GM19372 (cell line): Measurements from ENCODE around the gene CAV1.
A peak's percentile ranks its signal among the peaks of the same experiment; 100 is the strongest.

Source experiments
- ATAC-seq: cut with Tn5 transposase; IDR thresholded peaks from one replicate; pipeline ENCODE4 v1.9.1; 2021; ENCODE audit warnings: mild to moderate bottlenecking, low read depth, moderate library complexity; ENCODE audit not compliant: unreplicated experiment

The CAV1 gene

DNA sequence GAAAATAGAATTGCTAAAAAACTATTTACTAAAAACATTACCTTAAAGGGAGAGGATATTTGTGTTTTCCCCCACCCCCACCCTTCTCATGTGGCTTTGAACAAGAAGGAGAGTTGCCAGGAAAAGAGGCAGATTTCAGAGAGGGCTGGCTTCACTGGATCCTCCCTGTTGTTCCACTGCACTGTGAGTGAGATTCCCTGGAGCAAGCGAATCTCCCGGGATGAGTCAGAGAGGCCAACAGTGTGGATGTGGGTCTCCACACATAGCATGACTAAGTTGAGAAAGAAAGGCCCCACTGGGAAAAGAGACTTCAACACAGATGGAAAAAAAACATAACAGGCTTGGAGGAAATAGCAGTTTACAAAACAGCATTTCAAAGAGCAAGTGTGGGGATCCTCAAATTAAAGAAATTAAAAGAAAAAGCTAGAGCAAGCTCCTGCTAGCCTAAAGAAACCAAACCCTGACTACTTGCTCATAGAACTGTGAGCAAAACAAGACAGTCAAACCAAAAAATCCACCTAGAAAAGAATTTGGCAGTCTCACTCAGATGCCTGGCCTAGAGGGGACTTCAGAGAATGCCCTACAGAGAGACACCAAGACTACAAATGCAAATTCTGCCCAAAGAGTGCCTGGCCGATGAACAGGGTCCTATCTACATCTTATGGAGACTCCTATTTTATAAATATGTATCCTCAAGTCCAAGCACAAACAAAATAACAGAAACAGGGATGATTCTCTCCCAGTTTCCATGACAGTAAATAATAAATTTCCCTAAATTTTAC is 3.4 kb downstream of the CAV1 start:
- no peak for ATAC-seq

DNA sequence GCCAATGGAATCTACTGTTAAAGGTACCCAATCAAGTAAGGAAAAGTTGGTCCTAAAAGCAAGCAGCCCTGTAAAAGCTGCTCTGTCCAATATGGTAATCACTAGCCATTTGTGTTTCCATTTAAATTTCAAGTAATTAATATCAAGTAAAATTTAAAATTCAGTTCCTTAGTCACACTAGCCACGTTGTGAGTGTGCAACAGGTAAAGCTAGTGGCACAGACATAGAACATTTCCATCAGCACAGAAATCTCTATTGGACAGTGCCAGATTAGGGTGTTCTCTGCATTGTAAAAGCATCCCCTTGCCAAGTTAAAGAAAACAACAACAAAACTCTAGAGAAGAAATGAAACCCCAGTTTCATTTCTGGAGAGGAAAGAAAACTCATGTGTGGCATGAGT is 4.4 kb downstream of the CAV1 start:
- no peak for ATAC-seq

DNA sequence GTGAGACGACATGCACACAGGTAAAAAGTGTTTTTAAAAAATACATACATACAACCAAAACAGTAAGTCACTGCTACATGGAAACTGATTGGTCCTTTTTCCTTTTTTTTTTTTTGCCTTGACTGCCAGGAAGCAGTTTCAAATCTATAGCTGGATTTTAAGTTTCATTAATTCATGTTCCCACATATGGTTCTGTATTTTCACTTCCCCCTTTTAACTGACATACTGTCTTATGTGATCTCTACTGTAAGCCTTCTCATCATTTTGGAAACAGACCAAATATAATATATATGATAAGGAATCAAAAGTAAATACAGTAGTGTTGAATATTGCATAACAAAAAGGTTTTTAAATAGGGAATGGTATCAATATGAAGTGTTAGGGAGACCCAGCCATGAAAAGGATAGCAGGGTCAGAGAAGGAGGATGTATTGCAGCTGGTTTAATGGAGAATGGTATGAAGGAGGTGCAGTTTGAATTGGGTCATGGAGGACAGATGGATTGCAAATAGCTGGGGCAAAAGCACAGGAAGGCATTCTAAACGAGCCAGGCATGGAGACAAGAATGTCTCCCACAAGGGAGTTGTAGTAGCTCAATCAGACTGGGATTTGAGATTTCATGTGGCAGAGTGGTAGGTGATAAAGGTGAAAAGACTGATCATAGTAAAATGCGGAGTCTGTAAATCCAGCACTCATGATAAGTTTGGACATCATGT is 5.4 kb downstream of the CAV1 start:
- ATAC-seq = no peak

DNA sequence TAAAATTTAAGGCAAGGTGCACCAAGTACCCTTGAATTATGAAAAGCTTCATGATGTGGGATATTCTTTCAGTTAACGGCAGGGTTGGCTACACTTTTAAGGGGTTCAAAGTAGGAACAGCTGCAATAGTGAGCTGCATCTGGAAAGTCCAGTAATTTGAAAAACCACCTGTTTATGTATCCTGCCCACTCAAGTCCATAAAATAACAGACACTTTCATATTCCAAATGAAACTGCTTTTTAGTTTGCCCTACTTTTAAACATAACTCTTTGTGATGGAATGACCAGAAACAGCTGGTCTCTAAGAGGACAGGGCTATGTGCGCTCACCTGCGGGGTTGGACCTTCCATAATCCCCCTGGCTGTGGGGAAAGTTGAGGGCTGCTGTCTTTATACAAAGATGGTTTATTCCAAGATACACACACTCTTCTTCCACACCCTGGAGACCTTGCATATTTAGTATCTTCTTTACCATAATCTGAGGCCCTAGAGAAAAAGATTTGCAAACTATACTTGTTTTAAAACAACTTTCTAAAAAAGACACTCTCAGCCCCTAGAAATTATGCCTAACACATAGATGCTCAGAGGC is 7.4 kb downstream of the CAV1 start:
- ATAC-seq = no peak

DNA sequence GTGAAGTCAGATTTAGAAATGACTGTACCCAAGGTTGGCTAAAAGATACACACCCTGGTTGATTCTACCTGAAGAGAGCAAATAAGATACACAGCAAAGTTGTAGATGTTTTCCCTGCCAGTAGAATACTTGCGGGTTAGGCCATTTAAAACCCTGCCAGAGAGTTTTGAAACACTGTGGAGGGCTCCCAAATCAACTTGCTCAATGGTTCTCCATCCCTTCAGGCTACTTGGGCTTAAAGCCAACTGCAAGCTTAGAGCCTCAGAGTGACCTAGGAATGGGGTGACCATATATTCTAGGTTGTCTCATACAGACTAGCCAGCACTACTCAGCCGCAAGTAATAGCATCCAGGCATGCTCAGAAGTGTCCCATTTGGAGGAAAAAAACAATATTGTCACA is 10.0 kb downstream of the CAV1 start:
- ATAC-seq = no peak

DNA sequence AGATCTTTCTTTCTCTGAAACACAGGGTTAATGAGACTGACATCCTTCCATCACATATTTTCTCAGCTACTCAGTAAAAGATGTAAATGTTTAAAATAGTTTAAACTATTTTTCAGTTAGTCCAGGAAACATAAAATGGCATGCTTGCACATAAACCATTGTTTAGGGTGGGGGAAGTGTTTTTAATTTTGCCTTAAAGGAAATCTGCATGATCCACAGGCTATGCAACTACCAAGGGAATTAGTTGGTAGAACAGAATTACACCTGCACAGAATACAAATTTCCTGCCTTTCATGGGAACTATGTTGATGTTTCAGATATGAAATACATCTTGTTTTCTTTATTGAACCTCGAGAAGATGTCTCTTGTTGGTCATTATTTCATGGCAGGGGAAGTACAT is 10.6 kb downstream of the CAV1 start:
- no peak for ATAC-seq

DNA sequence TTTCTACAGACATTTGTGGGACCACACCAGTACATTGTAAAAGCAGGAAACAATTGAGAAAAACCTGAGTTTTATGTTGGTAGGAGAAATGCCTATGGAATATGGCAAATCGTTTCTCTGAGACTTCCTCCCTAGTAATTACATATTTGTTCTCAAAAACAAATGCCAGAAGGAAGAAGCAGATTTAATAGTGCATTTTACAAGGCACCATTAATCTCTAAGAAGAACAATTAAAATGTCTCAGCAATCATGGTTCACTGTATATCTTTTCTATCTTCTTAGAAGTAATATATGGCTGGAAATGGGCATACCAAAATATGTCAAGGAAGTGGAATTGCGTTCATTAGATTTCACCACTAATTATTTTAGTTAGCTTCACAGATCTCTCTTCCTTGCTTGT is 13.3 kb downstream of the CAV1 start:
- ATAC-seq = no peak

DNA sequence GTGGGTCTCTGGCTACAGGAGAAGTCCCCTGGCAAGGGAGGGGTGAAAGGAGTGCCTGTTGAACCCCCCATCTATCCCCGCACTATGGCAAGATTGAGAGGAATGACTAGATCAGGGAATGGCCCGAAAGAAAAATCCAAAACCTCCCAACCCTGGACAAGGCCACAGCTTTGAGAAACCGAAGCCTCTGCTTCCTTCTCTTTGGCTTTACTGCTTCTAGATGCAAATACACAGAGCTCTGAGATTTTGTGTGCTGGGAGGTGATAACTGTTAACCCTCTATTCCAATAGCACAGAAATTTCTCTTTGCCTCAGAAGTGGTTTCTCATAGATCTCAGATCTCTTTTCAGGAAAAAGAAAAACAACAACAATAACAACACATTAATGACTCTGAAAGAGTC is 15.0 kb downstream of the CAV1 start:
- no peak for ATAC-seq

DNA sequence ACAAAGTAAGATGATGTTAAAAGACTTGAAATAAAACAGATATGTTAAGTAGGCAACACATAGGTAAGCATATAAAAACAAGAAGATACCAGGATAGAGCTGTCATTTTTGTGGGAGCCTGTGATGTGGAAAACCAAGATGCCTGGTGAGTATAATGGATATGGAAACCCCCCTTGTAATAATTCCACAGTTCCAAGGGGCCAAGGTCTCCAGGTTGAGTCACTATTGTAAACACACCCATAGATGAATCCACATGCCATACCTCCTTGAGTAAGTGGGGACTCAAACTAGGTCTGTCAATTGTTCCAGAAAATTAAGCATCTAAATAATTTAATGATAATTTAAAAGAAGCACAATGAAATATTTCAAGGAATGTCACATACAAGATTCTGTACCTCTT is 15.9 kb downstream of the CAV1 start:
- ATAC-seq = no peak

DNA sequence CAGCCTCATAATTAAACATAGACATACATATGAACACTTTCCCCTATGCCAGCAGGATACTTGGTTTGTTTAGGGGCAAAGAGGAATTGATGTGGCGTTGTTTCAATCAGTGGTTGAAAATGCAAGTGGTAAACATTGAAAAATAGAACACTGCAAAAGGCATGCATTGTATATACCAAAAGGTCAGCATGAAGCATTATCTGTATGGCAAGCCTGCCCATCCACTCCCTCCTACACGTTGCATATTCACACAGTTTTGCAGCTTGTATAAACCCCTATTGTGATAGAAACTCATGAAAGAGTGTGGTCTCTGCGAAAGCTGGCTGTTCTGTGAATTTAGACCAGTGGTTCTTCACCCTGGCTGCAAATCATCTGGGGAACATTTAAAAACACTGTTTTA is 17.1 kb downstream of the CAV1 start:
- no peak for ATAC-seq

DNA sequence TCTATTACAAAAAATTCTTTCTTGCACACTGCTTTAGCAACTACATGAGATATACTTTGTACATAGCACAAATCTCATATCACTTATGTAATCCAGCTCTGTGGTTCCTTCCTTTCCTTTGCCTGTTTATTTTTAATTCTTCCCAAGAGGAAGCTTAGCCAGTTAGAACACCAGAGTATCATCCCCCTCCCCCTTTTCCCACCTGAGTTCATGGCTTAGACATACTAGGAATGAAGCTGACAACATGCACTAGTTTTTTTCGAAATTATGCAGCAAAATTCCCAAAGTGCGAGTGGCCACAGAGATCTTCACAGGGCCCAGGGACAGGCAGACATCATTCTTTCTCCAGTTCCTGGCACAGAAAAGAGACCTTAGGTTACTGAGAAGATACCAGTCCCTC is 17.8 kb downstream of the CAV1 start:
- ATAC-seq = no peak

DNA sequence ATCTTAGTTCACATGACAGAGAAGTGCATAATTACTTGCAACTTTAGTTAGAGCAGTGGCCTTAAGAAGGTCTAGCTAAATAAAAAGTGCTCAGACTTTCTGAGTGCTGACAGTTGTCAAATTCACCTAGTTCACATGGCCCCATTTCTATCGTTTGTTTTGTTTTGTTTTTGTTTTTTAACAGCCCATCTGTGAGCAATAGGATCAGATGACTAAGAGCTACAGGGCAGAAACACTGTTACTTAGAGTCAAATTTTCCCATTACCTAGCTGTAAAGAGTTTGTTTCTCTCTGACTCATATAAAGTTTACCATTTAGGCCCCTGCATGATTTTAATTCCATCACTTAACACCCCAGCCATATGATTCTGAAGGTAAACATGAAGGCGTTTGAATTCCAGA is 18.8 kb downstream of the CAV1 start:
- ATAC-seq = no peak

DNA sequence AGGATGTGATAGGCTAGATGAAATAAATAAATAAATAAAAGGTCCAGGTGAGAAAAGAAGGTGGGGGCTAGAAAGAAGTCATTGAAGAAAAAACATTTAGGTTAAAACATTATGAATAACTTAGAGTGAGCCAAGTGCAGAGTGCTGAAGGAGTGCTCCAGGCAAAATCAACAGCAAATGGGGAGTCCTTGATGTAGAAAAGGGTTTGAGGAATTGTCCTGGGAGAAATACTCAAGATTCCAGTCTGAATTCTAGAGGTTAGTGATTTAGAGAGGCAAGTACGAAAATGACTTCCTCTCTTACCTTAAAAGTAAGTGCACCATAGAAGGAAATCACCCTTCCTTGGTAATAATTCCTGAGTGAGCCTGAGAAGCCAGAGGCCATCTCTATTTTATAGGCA is 19.7 kb downstream of the CAV1 start:
- no peak for ATAC-seq

DNA sequence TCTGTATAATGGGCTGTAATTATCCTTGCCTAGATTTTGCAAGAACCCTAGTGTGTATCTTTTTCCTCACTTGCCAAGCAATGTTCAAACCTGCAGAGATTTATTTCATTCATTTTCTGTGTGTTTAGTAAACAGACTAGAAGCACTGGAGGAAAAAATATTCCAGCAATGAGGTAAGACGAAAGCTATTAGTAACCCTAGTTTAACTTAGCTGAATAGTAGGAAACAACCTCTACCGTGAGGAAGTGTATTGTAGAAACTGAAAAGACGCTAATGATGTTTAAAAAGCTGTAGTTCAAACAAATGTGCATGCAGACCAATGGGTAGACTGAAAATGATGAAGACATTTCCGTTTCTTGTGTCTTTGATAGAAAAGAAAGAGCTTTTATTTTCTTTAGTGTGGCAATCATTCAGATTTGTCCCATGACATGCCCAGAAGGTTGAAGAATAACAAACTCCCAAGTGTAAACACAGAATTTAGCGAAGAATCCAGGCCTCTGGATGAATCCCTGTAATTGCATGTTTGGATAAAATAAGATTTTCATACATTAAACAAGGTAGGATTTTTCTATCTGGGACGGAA is 20.7 kb downstream of the CAV1 start:
- ATAC-seq = no peak

DNA sequence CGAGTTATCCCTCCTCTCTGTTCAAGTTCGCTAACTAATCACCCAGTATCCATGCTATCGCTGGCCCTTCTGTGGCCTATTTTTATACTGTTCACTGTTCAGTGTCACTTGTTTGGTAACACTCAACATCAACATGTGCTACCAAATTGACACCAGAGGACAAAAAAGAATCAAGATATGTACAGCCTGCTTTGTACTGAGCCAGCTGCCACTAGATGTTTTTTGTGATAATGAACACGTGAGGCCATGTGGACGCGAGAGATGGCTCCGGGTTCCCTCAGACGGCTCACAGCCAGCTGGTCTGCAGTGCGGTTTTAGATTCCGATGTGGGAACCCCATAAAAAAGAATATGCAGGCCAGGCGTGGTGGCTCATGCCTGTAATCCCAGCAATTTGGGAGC is 21.2 kb downstream of the CAV1 start:
- ATAC-seq = no peak

DNA sequence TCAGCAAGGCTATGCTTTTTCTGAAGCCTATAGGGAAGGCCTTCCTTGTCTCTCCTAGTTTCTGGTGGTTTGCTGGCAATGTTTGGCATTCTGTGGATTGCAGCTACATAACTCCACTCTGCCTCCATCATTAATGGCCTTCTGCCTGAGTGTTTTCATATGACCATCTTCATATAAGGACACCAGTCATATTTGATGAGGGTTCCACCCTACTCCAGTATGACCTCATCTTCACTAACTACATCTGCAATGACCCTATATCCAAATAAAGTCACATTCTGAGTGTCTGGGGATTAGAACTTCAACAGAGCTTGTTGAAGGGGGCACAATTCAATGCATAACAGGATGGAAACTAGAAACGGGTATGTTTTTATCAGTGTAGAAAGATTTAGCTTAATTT is 22.1 kb downstream of the CAV1 start:
- ATAC-seq = no peak

DNA sequence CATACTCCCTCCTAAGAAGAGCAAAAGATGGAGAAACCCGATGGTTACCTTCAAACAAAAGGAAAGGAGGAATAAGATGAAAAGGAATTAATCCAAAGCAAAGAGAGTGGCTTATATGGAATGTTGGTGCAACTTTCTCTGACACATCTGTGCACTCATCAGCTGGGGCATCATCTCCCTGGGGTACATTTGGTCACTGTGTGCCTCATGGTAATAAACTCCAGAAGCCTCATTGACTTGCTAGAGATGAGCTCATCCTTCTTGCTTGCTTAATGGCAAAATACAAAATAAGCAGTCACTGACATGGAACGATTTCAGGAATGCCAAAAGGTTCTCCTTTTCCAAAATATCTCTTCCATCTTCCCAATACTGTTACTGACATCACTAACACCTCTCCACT is 22.5 kb downstream of the CAV1 start:
- ATAC-seq = no peak

DNA sequence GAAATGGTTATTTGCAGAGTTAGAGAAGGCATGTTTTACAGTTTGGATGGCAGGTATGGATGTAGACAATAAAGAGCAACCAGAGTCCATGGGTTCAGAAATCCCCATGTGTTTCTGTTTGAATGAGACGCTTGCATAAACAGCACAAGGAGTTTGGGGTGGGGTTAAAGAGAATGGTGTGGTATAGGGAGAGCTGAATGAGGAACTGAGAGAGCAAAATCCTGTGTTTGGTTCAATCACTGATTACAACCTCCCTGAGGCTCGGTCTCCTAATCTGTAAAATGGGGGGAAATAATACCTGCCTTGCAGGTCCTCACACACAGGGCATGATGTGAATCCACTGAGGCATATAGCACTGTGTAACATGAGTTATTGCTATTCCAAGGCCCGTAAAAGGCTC is 23.7 kb downstream of the CAV1 start:
- peak; percentile 93 for ATAC-seq

DNA sequence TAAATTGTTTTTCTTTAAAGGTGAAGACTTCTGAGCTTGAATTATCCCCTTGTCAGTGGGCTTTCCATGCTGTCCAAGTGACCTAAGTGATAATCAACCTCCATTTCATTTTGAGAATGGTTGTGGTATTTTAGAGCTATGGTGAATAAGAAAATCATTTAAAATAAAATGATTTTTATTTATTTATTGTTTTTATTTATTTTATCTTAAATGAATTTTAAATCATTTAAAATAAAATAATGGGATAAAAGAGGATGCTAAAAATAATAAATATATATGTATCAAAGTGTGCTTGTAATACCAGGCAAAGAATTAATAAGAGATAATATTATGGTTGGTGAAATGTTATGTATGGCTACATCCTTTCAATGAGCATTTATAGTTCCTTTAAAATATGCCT is 24.5 kb downstream of the CAV1 start:
- no peak for ATAC-seq

DNA sequence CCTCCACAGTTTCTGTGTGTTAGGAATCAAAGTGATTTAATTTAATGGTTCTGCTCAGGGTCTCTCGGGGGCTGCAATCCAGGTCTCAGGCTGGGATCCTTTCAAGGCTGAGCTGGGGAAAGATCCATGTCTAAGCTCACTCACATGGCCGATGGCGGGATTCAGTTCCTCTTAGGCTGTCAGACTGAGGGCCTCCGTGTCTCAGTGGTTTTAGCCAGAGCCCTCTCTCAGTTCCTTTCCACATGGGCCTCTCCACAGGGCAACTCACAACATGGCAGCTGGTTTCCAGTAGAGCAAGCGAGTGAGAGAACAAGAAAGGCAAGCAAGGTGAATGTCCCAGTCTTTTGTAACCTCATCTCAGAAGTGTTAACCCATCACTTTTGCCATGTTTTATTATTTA is 26.9 kb downstream of the CAV1 start:
- ATAC-seq = no peak

DNA sequence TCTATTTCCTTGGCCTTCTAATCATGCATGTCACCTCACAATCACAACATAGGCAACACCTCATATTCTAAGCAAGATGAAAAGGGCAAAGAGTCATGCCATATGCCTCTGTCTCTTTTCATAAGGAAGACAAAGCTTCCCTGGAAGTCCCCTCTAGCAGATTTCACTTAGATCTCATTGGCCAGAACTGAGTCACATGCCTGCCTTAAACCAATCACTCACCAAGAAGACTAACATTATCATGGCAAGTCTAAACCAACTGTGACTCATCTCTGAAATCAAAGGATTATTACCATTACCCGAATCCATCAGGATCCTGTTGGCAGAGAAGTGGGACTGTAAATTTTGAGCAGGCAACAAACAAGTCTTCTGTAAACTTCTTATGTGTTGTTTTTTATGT is 27.8 kb downstream of the CAV1 start:
- no peak for ATAC-seq
